Vagina (tissue), 2 donors: Measurements from ENCODE around the gene EGFR. TPM values are rescaled to one million over a fixed set of nuclear protein-coding genes. Genes with fewer than 3 reads are reported as not detected.

Source experiments
- DNase-seq, 2 donors: peaks; one replicate each; pipeline ENCODE4 v3.0.0-alpha.2; 2017; ENCODE audit errors: extremely low spot score in 2 of 2
- H3K27ac ChIP-seq: fragments of 200-600 bp; sonication (generic); one replicate; pipeline ENCODE4 v1.5.1; 2019
- H3K27me3 ChIP-seq: fragments of 200-600 bp; sonication (generic); one replicate; pipeline ENCODE4 v1.5.1; 2019
- H3K36me3 ChIP-seq, 2 donors: fragments of 200-600 bp; sonication (generic); one replicate each; pipeline ENCODE4 v1.5.1; 2017 to 2019
- H3K4me1 ChIP-seq: fragments of 200-600 bp; sonication (generic); one replicate; pipeline ENCODE4 v1.5.1; 2019
- H3K4me3 ChIP-seq, 2 donors: fragments of 200-600 bp; sonication (generic); 1 replicate in 1 of 2; 2 replicates in 1 of 2; pipeline ENCODE4 v1.5.1; 2016 to 2019
- H3K9me3 ChIP-seq: fragments of 200-600 bp; sonication (generic); one replicate; pipeline ENCODE4 v1.5.1; 2019
- POLR2A ChIP-seq, 2 donors: fragments of 450-650 bp; IDR thresholded peaks; one replicate each; pipeline ENCODE4 v1.6.1; 2017; ENCODE audit warnings: antibody characterized with exemption in 2 of 2, mild to moderate bottlenecking in 2 of 2, moderate library complexity in 2 of 2
- POLR2AphosphoS5 ChIP-seq, 2 donors: sonication (generic); formaldehyde crosslinking; IDR thresholded peaks; one replicate each; pipeline ENCODE4 v1.9.0; 2017; ENCODE audit warnings: antibody characterized with exemption in 2 of 2, mild to moderate bottlenecking in 2 of 2, low read depth in 1 of 2; ENCODE audit not compliant: insufficient read depth in 1 of 2
- intact Hi-C: fragments of 100-400 bp; cut with DNase I; formaldehyde crosslinking; loops from one replicate; pipeline ENCODE4 v1.15.1; 2023
- total RNA-seq: library from RNA; depleted of rRNA; stranded (reverse); fragments of >200 nt; gene quantifications from one replicate; pipeline ENCODE4 v1.2.3, GENCODE V29; 2016
- TF ChIP-seq, protein P1 (sequence below), 3 experiments: fragments of 450-650 bp in 2 of 3; fragments of 200-600 bp in 1 of 3; sonication (generic) in 1 of 3; IDR thresholded peaks; one replicate each; pipeline ENCODE4 v1.5.1; 2017 to 2019; ENCODE audit warnings: antibody characterized with exemption in 3 of 3, mild to moderate bottlenecking in 2 of 3, moderate library complexity in 2 of 3

Gene EGFR
- total RNA-seq, 1 donor from 2014 or later, result 130 TPM

DNA sequence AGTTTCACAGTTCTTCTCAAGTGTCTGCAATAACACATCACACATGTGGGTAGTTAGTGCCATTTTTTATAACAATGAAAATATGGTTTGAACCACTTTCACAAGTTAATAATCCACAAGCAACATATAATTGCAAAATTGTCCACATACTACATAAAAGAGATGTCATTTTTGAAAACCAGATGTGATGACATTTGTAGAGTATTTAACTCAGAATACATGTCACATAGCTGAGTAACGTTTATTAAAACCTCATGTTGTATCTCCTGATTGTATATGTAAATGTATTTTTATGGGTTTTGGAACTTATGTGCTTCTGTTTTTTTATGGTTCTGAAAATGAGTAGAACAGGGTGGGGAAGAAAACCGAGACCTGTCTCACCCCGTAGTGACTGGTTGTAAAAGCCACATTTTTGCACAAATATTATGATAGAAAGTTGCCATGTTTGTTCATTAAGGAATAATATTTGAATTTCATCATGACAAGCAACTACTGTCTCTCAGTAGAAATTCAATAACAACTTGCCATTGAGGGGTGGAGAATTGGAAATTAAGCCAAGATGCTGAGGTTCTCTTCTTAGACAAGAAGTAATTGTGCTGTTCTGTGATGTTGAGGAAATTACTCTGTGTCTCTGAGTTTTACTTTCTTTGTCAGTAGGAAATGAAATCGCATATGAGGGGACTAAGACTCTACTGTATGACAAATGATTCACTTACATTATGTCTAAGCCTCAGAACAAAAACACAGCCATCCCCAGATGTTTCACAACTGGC, 29.2 kb upstream of the EGFR start:
- H3K9me3 ChIP-seq, result no peaks in the 10 kb centered on the region
- TF ChIP-seq POLR2A (IDR thresholded peaks at IDR 0.05), result no peak
- no peak for TF ChIP-seq POLR2AphosphoS5 (IDR thresholded peaks at IDR 0.05; ENCODE audit: insufficient read depth in 1 of 2, low read depth in 1 of 2)
- TF ChIP-seq, protein P1, sequence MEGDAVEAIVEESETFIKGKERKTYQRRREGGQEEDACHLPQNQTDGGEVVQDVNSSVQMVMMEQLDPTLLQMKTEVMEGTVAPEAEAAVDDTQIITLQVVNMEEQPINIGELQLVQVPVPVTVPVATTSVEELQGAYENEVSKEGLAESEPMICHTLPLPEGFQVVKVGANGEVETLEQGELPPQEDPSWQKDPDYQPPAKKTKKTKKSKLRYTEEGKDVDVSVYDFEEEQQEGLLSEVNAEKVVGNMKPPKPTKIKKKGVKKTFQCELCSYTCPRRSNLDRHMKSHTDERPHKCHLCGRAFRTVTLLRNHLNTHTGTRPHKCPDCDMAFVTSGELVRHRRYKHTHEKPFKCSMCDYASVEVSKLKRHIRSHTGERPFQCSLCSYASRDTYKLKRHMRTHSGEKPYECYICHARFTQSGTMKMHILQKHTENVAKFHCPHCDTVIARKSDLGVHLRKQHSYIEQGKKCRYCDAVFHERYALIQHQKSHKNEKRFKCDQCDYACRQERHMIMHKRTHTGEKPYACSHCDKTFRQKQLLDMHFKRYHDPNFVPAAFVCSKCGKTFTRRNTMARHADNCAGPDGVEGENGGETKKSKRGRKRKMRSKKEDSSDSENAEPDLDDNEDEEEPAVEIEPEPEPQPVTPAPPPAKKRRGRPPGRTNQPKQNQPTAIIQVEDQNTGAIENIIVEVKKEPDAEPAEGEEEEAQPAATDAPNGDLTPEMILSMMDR (IDR thresholded peaks at IDR 0.05), result no peak
- H3K27me3 ChIP-seq, result no peaks in the 10 kb centered on the region
- H3K4me3 ChIP-seq, result no peak overlapping the region
- H3K27ac ChIP-seq, result no peak overlapping the region
- intact Hi-C loops, result no loop called here
- no peak for DNase-seq
- no peaks in the 10 kb centered on the region for H3K36me3 ChIP-seq
- no peaks in the 10 kb centered on the region for H3K4me1 ChIP-seq

- no peak for DNase-seq
- Histone ChIP-seq H3K4me1 (no peaks in the 10 kb centered on the region), H3K36me3 (no peaks in the 10 kb centered on the region), H3K27ac (no peak overlapping the region), H3K27me3 (no peaks in the 10 kb centered on the region), H3K9me3 (no peaks in the 10 kb centered on the region), H3K4me3 (no peak overlapping the region)
- TF ChIP-seq, protein P1 (IDR thresholded peaks at IDR 0.05), result no peak
- TF ChIP-seq POLR2A (IDR thresholded peaks at IDR 0.05) (no peak), POLR2AphosphoS5 (IDR thresholded peaks at IDR 0.05; ENCODE audit: insufficient read depth in 1 of 2, low read depth in 1 of 2) (no peak)
- intact Hi-C loops, result no loop called here
These were observed 27.5 kb upstream of the EGFR start for GRCh38 chr7:54991341-54991740.

DNA sequence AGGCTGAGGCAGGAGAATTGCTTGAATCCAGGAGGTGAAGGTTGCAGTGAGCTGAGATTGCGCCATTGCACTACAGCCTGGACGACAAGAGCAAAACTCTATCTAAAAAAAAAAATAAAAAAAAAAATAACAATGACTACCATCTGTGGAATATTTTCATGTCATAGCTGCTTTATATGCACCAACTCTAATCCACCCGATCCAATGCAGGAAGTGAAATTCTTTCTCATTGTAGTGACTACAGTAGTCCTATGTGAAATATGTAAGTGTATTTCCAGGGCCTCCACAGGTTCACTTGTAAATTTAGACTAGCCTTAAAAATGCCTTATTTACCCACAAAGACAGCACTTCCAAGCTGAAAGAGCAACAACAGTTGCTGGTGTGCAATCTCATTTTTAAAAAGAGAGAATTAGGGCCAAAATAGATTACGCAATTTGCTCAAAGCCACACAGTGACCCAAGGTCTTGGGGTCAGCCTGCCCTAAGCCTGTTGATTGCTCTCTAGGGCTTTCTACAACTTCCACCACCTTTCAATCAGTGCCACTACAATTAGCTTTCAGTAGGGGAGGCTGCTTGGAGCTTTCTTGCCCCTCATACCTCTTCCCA, 25.8 kb upstream of the EGFR start:
- Histone ChIP-seq H3K36me3 (no peaks in the 10 kb centered on the region), H3K4me1 (no peaks in the 10 kb centered on the region), H3K27me3 (no peaks in the 10 kb centered on the region), H3K9me3 (no peaks in the 10 kb centered on the region), H3K27ac (no peak overlapping the region), H3K4me3 (no peak overlapping the region)
- TF ChIP-seq POLR2A (IDR thresholded peaks at IDR 0.05), result no peak
- TF ChIP-seq, protein P1 (IDR thresholded peaks at IDR 0.05), result no peak
- TF ChIP-seq POLR2AphosphoS5 (IDR thresholded peaks at IDR 0.05; ENCODE audit: insufficient read depth in 1 of 2, low read depth in 1 of 2), result no peak
- intact Hi-C loops, result no loop called here
- no peak for DNase-seq

DNA sequence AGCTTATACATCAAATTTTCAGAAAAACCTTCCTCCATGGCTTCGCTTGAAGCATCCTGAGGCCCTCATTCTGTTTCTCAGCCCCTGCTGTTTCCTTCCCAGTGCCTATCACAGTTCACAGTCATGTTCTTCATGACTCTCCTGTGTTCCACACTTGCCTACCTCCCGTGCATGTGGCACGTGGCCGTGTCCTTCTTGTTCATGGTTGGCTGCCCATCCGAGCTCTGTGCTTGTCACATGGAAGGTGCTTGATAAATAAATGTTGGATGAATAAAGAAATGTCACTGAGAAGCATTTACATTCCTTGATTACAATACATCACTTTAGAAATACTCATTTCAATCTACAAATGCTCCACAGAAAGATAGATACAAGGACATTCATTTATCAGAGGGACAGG, 23.7 kb upstream of the EGFR start:
- no peaks in the 10 kb centered on the region for H3K27me3 ChIP-seq
- no peaks in the 10 kb centered on the region for H3K36me3 ChIP-seq
- H3K27ac ChIP-seq, result no peak overlapping the region
- H3K9me3 ChIP-seq, result no peaks in the 10 kb centered on the region
- H3K4me1 ChIP-seq, result no peaks in the 10 kb centered on the region
- intact Hi-C loops, result no loop called here
- DNase-seq, result no peak
- H3K4me3 ChIP-seq, result no peak overlapping the region
- TF ChIP-seq POLR2AphosphoS5 (IDR thresholded peaks at IDR 0.05; ENCODE audit: insufficient read depth in 1 of 2, low read depth in 1 of 2) (no peak), POLR2A (IDR thresholded peaks at IDR 0.05) (no peak)
- TF ChIP-seq, protein P1 (IDR thresholded peaks at IDR 0.05), result no peak
